GM12878 (cell line): ENCODE results near the gene TELO2. TPM values are rescaled to one million over a fixed set of nuclear protein-coding genes. Genes with fewer than 3 reads are reported as not detected.

Experiments used
- ATF7 ChIP-seq: fragments of 450-650 bp; IDR thresholded peaks from 2 replicates; pipeline ENCODE4 v1.6.1; 2016; ENCODE audit warnings: low read depth, mild to moderate bottlenecking
- E2F8 ChIP-seq: fragments of 450-650 bp; IDR thresholded peaks from 2 replicates; pipeline ENCODE4 v1.6.1; 2018; ENCODE audit warnings: mild to moderate bottlenecking, low read depth, moderate library complexity; ENCODE audit not compliant: partially characterized antibody
- GATAD2B ChIP-seq: fragments of 450-650 bp; conservative IDR thresholded peaks from 2 replicates; pipeline ENCODE4 v1.6.1; 2017; ENCODE audit warnings: low read depth, mild to moderate bottlenecking, moderate library complexity
- HSF1 ChIP-seq: fragments of 150-350 bp; IDR thresholded peaks from 2 replicates; pipeline ENCODE4 v1.6.1; 2014; ENCODE audit warnings: mild to moderate bottlenecking, low read depth, low read length
- MYC ChIP-seq: IDR thresholded peaks from 2 replicates; pipeline ENCODE4 v1.6.1; 2011; ENCODE audit warnings: mild to moderate bottlenecking, low read length, moderate library complexity, inconsistent platforms; ENCODE audit not compliant: insufficient read depth, insufficient replicate concordance, insufficient read length, severe bottlenecking
- PAX5 ChIP-seq: IDR thresholded peaks from 2 replicates; pipeline ENCODE4 v1.6.1; 2011; ENCODE audit warnings: low read depth, low read length, borderline replicate concordance
- POLR2AphosphoS2 ChIP-seq: IDR thresholded peaks from 2 replicates; pipeline ENCODE4 v1.6.1; 2011; ENCODE audit warnings: low read depth, mild to moderate bottlenecking, low read length, improper control_type of control experiment, moderate library complexity
- RAD21 ChIP-seq: IDR thresholded peaks from 2 replicates; pipeline ENCODE4 v1.6.1; 2011; ENCODE audit warnings: mild to moderate bottlenecking, low read depth, low read length, moderate library complexity; ENCODE audit not compliant: insufficient read depth
- RFX5 ChIP-seq: IDR thresholded peaks from 2 replicates; pipeline ENCODE4 v1.6.1; 2011; ENCODE audit warnings: low read depth, low read length, improper control_type of control experiment
- SMC3 ChIP-seq: IDR thresholded peaks from 2 replicates; pipeline ENCODE4 v1.6.1; 2011; ENCODE audit warnings: low read length, improper control_type of control experiment, borderline replicate concordance
- SP1 ChIP-seq: IDR thresholded peaks from one replicate; pipeline ENCODE4 v1.6.1; 2011; ENCODE audit warnings: low read depth, low read length
- SPI1 ChIP-seq: IDR thresholded peaks from 2 replicates; pipeline ENCODE4 v1.6.1; 2011; ENCODE audit warnings: low read depth, mild to moderate bottlenecking, low read length, moderate library complexity, borderline replicate concordance; ENCODE audit not compliant: insufficient read depth
- TAF1 ChIP-seq: IDR thresholded peaks from 2 replicates; pipeline ENCODE4 v1.6.1; 2011; ENCODE audit warnings: mild to moderate bottlenecking, low read depth, low read length, borderline replicate concordance
- TCF7 ChIP-seq: IDR thresholded peaks from 2 replicates; pipeline ENCODE4 v1.6.1; 2014; ENCODE audit warnings: antibody characterized with exemption, borderline replicate concordance
- ZBTB33 ChIP-seq: fragments of 450-650 bp; IDR thresholded peaks from 2 replicates; pipeline ENCODE4 v1.6.1; 2017; ENCODE audit warnings: mild to moderate bottlenecking
- ZNF207 ChIP-seq: fragments of 450-650 bp; IDR thresholded peaks from 2 replicates; pipeline ENCODE4 v1.6.1; 2014; ENCODE audit warnings: antibody characterized with exemption, mild to moderate bottlenecking, borderline replicate concordance
- ZNF217 ChIP-seq: fragments of 450-650 bp; IDR thresholded peaks from 2 replicates; pipeline ENCODE4 v1.6.1; 2017; ENCODE audit warnings: antibody characterized with exemption, mild to moderate bottlenecking
- polyA plus RNA-seq, 11 experiments: library from polyadenylated mRNA; depleted of rRNA in 4 of 11; unstranded in 6 of 11; stranded (reverse) in 5 of 11; fragments of >200 nt; fragmentation: Nextera tagmentation in 4 of 11; fragmentation: Illumina TruSeq in 1 of 11; extraction: Ambion mirVana in 4 of 11; extraction: Trizol in 1 of 11; gene quantifications; 1 replicate in 1 of 11; 2 replicates in 10 of 11; pipeline versions ENCODE4 v1.2.1 to v1.2.3, GENCODE V29; 2011 to 2016; ENCODE audit warnings: inconsistent platforms in 2 of 11, missing spikeins in 2 of 11, low read depth in 1 of 11
- total RNA-seq, 4 experiments: library from RNA; depleted of rRNA in 3 of 4; stranded (reverse); fragments of >200 nt in 3 of 4; fragmentation: Illumina TruSeq in 1 of 4; extraction: Trizol in 1 of 4; gene quantifications; 2 replicates each; pipeline versions ENCODE4 v1.2.1 to v1.2.3, GENCODE V29; 2013 to 2021
- TF ChIP-seq, protein P1 (sequence below): fragments of 450-650 bp; IDR thresholded peaks from 2 replicates; pipeline ENCODE4 v1.6.1; 2017; ENCODE audit warnings: mild to moderate bottlenecking, moderate library complexity

Gene TELO2
- total and polyA plus RNA-seq, 10 of the 15 experiments (the other 5 are each of a cell fraction or from before 2014, with no cell fraction given), result 0.55 to 72.8 (median 18.6) TPM

DNA sequence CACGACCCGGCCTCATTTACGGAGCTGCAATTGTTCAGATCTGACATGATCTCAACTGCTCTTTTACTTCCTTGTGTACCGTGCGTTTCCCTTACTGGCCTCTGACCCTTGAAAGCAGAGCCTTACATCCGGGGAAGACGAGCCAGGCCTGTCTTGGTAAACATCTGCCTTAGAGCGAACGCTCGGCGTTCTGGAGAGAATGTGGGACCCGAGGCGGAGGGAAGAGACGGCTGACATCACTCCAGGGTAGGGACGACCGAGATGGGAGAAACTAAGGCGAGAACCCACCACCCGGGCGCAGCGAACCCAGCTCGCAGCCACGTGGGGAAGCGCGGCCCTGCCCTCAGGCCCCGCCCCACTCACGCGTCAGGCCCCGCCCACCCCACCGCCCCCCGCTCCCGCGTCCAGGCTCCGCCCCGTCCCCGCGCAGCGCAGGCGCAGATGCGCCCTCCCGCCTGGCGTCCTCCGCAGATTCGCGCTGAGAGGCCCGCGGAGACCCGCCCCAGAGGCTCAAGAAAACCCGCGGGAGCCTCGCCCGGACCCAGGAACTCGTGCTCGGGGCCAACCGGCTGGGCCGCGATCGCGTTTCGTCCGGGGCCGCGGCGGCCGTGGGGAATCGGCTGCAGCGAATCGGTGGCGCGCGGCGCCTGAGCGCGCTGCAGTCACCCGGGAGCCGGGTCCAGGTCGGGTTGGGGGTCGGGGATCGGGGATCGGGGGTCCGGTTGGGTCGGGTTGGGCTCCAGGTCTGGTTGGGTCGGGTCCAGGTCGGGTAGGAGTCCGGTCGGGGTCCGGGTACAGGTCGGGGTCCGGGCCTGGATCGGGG is at the start of gene TELO2 (continued):
- TF ChIP-seq HSF1 (no peak), ZBTB33 (no peak), RAD21 (no peak), TAF1 (peak; percentile 72; the same call in 1 of the 2 replicates), MYC (peak; percentile 49), ZNF207 (no peak), RFX5 (no peak), ZNF217 (no peak), SP1 (no peak), TCF7 (no peak), ATF7 (no peak; the same call in 1 of the 2 replicates), PAX5 (no peak), SMC3 (no peak), SPI1 (no peak), POLR2AphosphoS2 (no peak), E2F8 (no peak), GATAD2B (no peak; the same call in 1 of the 2 replicates)
- TF ChIP-seq, protein P1, sequence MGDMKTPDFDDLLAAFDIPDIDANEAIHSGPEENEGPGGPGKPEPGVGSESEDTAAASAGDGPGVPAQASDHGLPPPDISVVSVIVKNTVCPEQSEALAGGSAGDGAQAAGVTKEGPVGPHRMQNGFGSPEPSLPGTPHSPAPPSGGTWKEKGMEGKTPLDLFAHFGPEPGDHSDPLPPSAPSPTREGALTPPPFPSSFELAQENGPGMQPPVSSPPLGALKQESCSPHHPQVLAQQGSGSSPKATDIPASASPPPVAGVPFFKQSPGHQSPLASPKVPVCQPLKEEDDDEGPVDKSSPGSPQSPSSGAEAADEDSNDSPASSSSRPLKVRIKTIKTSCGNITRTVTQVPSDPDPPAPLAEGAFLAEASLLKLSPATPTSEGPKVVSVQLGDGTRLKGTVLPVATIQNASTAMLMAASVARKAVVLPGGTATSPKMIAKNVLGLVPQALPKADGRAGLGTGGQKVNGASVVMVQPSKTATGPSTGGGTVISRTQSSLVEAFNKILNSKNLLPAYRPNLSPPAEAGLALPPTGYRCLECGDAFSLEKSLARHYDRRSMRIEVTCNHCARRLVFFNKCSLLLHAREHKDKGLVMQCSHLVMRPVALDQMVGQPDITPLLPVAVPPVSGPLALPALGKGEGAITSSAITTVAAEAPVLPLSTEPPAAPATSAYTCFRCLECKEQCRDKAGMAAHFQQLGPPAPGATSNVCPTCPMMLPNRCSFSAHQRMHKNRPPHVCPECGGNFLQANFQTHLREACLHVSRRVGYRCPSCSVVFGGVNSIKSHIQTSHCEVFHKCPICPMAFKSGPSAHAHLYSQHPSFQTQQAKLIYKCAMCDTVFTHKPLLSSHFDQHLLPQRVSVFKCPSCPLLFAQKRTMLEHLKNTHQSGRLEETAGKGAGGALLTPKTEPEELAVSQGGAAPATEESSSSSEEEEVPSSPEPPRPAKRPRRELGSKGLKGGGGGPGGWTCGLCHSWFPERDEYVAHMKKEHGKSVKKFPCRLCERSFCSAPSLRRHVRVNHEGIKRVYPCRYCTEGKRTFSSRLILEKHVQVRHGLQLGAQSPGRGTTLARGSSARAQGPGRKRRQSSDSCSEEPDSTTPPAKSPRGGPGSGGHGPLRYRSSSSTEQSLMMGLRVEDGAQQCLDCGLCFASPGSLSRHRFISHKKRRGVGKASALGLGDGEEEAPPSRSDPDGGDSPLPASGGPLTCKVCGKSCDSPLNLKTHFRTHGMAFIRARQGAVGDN, result peak; percentile 86
